Liver (tissue), 9 donors: Measurements from ENCODE around the gene OSBPL5. TPM values are rescaled to one million over a fixed set of nuclear protein-coding genes. Genes with fewer than 3 reads are reported as not detected.

ENCODE experiments used
- DNase-seq: peaks from one replicate; pipeline ENCODE4 v3.0.0-alpha.2; 2017; ENCODE audit warnings: low spot score
- H3K27ac ChIP-seq, 2 donors: one replicate each; pipeline ENCODE4 v1.7.0; 2013; ENCODE audit warnings: inconsistent platforms in 2 of 2, low read length in 2 of 2, control low read depth in 1 of 2, low read depth in 1 of 2, mild to moderate bottlenecking in 1 of 2
- H3K27me3 ChIP-seq, 4 donors: one replicate each; pipeline versions ENCODE4 v1.6.1 to v1.7.0; 2013; ENCODE audit warnings: low read length in 3 of 4, inconsistent platforms in 1 of 4, mild to moderate bottlenecking in 1 of 4, moderate library complexity in 1 of 4; ENCODE audit not compliant: control insufficient read depth in 4 of 4, insufficient read depth in 4 of 4
- H3K36me3 ChIP-seq, 4 donors: one replicate each; pipeline versions ENCODE4 v1.6.1 to v1.7.0; 2013; ENCODE audit warnings: low read length in 3 of 4, mild to moderate bottlenecking in 3 of 4, low read depth in 1 of 4, moderate library complexity in 1 of 4; ENCODE audit not compliant: control insufficient read depth in 4 of 4, insufficient read depth in 3 of 4
- H3K4me1 ChIP-seq, 4 donors: one replicate each; pipeline versions ENCODE4 v1.6.1 to v1.7.0; 2013; ENCODE audit warnings: low read length in 3 of 4, mild to moderate bottlenecking in 3 of 4, moderate library complexity in 1 of 4; ENCODE audit not compliant: control insufficient read depth in 4 of 4, insufficient read depth in 4 of 4
- H3K4me3 ChIP-seq, 3 donors: one replicate each; pipeline versions ENCODE4 v1.6.1 to v1.7.0; 2013; ENCODE audit warnings: low read length in 3 of 3, control low read depth in 1 of 3, low read depth in 1 of 3, mild to moderate bottlenecking in 1 of 3
- H3K9ac ChIP-seq, 2 donors: one replicate each; pipeline ENCODE4 v1.7.0; 2013; ENCODE audit warnings: low read length in 2 of 2, mild to moderate bottlenecking in 2 of 2, moderate library complexity in 2 of 2, control low read depth in 1 of 2, low read depth in 1 of 2
- H3K9me3 ChIP-seq, 4 donors: one replicate each; pipeline versions ENCODE4 v1.6.1 to v1.7.0; 2013; ENCODE audit warnings: low read length in 3 of 4; ENCODE audit not compliant: control insufficient read depth in 4 of 4
- EGR1 ChIP-seq, 2 donors: IDR thresholded peaks; 2 replicates each; pipeline ENCODE4 v1.6.1; 2016 to 2018; ENCODE audit warnings: antibody characterized with exemption in 2 of 2, low read depth in 2 of 2
- FOXA1 ChIP-seq: IDR thresholded peaks from 2 replicates; pipeline ENCODE4 v1.6.1; 2016; ENCODE audit warnings: antibody characterized with exemption
- FOXA2 ChIP-seq: IDR thresholded peaks from 2 replicates; pipeline ENCODE4 v1.6.1; 2016; ENCODE audit warnings: antibody characterized with exemption
- GABPA ChIP-seq, 2 donors: IDR thresholded peaks in 1 of 2; conservative IDR thresholded peaks in 1 of 2; 2 replicates each; pipeline ENCODE4 v1.6.1; 2016; ENCODE audit warnings: antibody characterized with exemption in 2 of 2, mild to moderate bottlenecking in 1 of 2, moderate library complexity in 1 of 2
- HNF4A ChIP-seq, 2 donors: conservative IDR thresholded peaks; 2 replicates each; pipeline ENCODE4 v1.6.1; 2016; ENCODE audit warnings: antibody characterized with exemption in 2 of 2, mild to moderate bottlenecking in 2 of 2
- HNF4G ChIP-seq: IDR thresholded peaks from 2 replicates; pipeline ENCODE4 v1.6.1; 2016; ENCODE audit warnings: antibody characterized with exemption
- JUND ChIP-seq, 2 donors: IDR thresholded peaks; 2 replicates each; pipeline ENCODE4 v1.6.1; 2016; ENCODE audit warnings: antibody characterized with exemption in 2 of 2
- NR2F2 ChIP-seq: IDR thresholded peaks from 2 replicates; pipeline ENCODE4 v1.6.1; 2016; ENCODE audit warnings: antibody characterized with exemption
- RXRA ChIP-seq, 2 donors: IDR thresholded peaks; 2 replicates each; pipeline ENCODE4 v1.6.1; 2017 to 2018; ENCODE audit warnings: antibody characterized with exemption in 2 of 2, mild to moderate bottlenecking in 1 of 2
- SP1 ChIP-seq: IDR thresholded peaks from 2 replicates; pipeline ENCODE4 v1.6.1; 2018; ENCODE audit warnings: antibody characterized with exemption, mild to moderate bottlenecking
- TAF1 ChIP-seq: conservative IDR thresholded peaks from 2 replicates; pipeline ENCODE4 v1.6.1; 2016; ENCODE audit warnings: antibody characterized with exemption, mild to moderate bottlenecking
- YY1 ChIP-seq: IDR thresholded peaks from 2 replicates; pipeline ENCODE4 v1.6.1; 2016; ENCODE audit warnings: antibody characterized with exemption, mild to moderate bottlenecking
- WGBS: extraction: QIAGEN DNeasy Blood & Tissue Kit; methylation state at CpG from one replicate; pipeline ENCODE4 v1.1.7; 2013; 5-methylcytosine and 5-hydroxymethylcytosine counted together
- polyA plus RNA-seq, 2 donors: library from polyadenylated mRNA; stranded (reverse) in 1 of 2; unstranded in 1 of 2; fragments of 200-250 nt in 1 of 2; fragments of >200 nt in 1 of 2; fragmentation: Nextera tagmentation in 1 of 2; extraction: Ambion mirVana in 1 of 2; gene quantifications; one replicate each; pipeline versions ENCODE4 v1.2.1 to v1.2.3, GENCODE V29; 2013 to 2015
- total RNA-seq, 2 donors: library from RNA; depleted of rRNA; stranded (reverse); fragments of >200 nt; gene quantifications; one replicate each; pipeline ENCODE4 v1.2.3, GENCODE V29; 2014
- TF ChIP-seq, protein P1 (sequence below): IDR thresholded peaks from 2 replicates; pipeline ENCODE4 v1.6.1; 2016; ENCODE audit warnings: antibody characterized with exemption
- TF ChIP-seq, protein P2 (sequence below): IDR thresholded peaks from 2 replicates; pipeline ENCODE4 v1.6.1; 2016; ENCODE audit warnings: antibody characterized with exemption, mild to moderate bottlenecking
- TF ChIP-seq, protein P3 (sequence below): IDR thresholded peaks from 2 replicates; pipeline ENCODE4 v1.6.1; 2016; ENCODE audit warnings: antibody characterized with exemption
- TF ChIP-seq, protein P4 (sequence below): fragments of 150-350 bp; IDR thresholded peaks from 2 replicates; pipeline ENCODE4 v1.5.1; 2017; ENCODE audit warnings: improper control_type of control experiment, low read depth, low read length; ENCODE audit not compliant: missing input control
- TF ChIP-seq, protein P5 (sequence below): IDR thresholded peaks from 2 replicates; pipeline ENCODE4 v1.6.1; 2016; ENCODE audit warnings: antibody characterized with exemption
- donor health status: healthy.
- donor health status: healthy.
- donor health status: healthy.
- donor health status: healthy.
- donor health status: healthy.

OSBPL5 gene
- total and polyA plus RNA-seq, 4 donors, result 0.74 to 6.2 (median 3.9) TPM

DNA sequence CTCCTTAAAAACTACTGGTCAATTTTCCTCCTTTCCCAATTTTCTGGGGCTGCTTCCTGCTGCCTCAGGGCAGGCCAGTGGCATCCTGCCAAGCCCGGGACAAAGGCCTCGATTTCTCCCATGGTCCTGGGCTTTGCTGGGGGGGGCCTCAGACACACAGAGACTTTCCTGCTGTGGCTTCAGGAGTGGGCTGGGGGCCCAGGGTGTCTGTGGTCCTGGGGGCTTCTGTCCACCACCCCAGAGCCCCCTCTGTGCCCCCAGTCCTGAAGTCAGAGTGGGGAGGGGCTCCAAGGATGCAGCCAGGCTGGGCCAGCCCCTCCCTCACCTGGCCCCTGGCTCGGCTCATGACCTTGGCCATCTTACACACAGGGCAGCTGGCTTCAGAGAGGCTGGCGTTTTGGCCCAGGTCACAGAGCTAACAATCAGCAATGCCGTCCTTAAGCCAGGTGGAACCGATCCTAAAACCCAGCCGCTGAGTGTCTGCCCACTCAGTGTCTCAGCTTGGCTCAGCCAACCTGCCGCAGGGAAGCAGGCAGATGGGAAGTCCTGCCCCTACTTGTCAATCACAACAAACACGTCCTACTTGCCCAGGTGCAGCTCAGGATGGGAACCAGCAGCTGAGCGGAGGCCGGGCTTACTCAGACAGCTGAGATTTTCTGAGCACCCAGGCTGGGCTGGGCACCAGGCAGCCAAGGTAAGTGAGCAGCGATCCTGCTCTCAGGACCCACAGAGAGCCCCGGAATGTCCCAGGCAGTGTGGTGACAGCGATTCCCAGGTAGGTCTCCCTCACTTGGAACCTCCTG lies 34.6 kb downstream of the OSBPL5 start:
- TF ChIP-seq YY1, result no peak
- no peak for TF ChIP-seq JUND (IDR thresholded peaks at IDR 0.05)
- no peak for TF ChIP-seq SP1
- no peak for TF ChIP-seq TAF1
- TF ChIP-seq, protein P1, sequence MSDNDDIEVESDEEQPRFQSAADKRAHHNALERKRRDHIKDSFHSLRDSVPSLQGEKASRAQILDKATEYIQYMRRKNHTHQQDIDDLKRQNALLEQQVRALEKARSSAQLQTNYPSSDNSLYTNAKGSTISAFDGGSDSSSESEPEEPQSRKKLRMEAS, result no peak
- no peak for TF ChIP-seq FOXA1
- no peak for TF ChIP-seq HNF4G
- TF ChIP-seq FOXA2, result no peak
- TF ChIP-seq, protein P2, sequence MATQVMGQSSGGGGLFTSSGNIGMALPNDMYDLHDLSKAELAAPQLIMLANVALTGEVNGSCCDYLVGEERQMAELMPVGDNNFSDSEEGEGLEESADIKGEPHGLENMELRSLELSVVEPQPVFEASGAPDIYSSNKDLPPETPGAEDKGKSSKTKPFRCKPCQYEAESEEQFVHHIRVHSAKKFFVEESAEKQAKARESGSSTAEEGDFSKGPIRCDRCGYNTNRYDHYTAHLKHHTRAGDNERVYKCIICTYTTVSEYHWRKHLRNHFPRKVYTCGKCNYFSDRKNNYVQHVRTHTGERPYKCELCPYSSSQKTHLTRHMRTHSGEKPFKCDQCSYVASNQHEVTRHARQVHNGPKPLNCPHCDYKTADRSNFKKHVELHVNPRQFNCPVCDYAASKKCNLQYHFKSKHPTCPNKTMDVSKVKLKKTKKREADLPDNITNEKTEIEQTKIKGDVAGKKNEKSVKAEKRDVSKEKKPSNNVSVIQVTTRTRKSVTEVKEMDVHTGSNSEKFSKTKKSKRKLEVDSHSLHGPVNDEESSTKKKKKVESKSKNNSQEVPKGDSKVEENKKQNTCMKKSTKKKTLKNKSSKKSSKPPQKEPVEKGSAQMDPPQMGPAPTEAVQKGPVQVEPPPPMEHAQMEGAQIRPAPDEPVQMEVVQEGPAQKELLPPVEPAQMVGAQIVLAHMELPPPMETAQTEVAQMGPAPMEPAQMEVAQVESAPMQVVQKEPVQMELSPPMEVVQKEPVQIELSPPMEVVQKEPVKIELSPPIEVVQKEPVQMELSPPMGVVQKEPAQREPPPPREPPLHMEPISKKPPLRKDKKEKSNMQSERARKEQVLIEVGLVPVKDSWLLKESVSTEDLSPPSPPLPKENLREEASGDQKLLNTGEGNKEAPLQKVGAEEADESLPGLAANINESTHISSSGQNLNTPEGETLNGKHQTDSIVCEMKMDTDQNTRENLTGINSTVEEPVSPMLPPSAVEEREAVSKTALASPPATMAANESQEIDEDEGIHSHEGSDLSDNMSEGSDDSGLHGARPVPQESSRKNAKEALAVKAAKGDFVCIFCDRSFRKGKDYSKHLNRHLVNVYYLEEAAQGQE, result no peak
- TF ChIP-seq, protein P3, sequence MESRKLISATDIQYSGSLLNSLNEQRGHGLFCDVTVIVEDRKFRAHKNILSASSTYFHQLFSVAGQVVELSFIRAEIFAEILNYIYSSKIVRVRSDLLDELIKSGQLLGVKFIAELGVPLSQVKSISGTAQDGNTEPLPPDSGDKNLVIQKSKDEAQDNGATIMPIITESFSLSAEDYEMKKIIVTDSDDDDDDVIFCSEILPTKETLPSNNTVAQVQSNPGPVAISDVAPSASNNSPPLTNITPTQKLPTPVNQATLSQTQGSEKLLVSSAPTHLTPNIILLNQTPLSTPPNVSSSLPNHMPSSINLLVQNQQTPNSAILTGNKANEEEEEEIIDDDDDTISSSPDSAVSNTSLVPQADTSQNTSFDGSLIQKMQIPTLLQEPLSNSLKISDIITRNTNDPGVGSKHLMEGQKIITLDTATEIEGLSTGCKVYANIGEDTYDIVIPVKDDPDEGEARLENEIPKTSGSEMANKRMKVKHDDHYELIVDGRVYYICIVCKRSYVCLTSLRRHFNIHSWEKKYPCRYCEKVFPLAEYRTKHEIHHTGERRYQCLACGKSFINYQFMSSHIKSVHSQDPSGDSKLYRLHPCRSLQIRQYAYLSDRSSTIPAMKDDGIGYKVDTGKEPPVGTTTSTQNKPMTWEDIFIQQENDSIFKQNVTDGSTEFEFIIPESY, result no peak
- no peak for TF ChIP-seq RXRA (IDR thresholded peaks at IDR 0.05)
- TF ChIP-seq GABPA (IDR thresholded peaks at IDR 0.05 in 1 of 2, conservative IDR thresholded peaks at IDR 0.05 in 1 of 2), result no peak
- TF ChIP-seq, protein P4, sequence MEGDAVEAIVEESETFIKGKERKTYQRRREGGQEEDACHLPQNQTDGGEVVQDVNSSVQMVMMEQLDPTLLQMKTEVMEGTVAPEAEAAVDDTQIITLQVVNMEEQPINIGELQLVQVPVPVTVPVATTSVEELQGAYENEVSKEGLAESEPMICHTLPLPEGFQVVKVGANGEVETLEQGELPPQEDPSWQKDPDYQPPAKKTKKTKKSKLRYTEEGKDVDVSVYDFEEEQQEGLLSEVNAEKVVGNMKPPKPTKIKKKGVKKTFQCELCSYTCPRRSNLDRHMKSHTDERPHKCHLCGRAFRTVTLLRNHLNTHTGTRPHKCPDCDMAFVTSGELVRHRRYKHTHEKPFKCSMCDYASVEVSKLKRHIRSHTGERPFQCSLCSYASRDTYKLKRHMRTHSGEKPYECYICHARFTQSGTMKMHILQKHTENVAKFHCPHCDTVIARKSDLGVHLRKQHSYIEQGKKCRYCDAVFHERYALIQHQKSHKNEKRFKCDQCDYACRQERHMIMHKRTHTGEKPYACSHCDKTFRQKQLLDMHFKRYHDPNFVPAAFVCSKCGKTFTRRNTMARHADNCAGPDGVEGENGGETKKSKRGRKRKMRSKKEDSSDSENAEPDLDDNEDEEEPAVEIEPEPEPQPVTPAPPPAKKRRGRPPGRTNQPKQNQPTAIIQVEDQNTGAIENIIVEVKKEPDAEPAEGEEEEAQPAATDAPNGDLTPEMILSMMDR, result no peak
- no peaks in the 10 kb centered on the region for H3K36me3 ChIP-seq
- H3K9me3 ChIP-seq, result no peaks in the 10 kb centered on the region
- DNase-seq, result no peak
- H3K27me3 ChIP-seq, result no peaks in the 10 kb centered on the region
- H3K4me3 ChIP-seq, result no peak overlapping the region
- no peak overlapping the region for H3K27ac ChIP-seq
- 58% methylated on average over 14 of the region's 14 CpGs for WGBS
- no peak overlapping the region for H3K9ac ChIP-seq
- peaks cover 0 to 3% (median 1%) of the 10 kb centered on the region in 4 donors for H3K4me1 ChIP-seq

DNA sequence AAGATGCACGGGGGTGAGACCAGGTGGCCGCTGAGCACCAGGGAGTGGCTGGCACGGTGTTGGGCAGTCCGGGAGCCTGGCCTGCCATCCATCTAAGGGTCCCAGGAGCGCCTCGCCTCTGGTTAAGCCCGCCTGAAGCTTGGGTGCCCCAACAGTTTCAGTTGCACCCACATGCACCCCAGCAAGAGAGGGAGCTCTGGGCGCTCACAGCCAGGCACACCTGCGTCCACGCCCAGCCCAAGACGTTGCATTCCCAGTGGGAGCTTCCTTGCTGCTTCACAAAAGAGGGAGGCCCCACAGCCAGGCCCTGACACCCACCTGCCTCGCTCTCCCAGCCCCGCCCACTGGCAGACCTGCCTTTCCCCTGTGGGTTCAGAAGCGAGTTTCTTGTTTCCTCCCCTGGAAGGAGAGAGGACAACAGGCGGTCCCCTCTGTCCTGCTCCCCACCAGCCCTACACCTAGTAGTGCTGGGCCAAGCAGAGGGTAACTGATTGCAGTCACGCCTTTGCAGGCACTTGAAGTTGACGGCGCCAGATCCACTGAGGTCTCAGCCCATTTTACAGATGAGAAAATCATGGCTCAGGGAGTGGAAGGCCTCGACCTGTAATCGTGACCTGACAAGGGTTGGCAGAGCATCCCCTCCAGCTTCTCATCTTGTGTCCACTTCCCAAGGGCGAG lies 35.4 kb downstream of the OSBPL5 start:
- WGBS, result 83% methylated on average over 21 of the region's 21 CpGs
- Histone ChIP-seq H3K27me3 (no peaks in the 10 kb centered on the region), H3K9me3 (no peaks in the 10 kb centered on the region), H3K4me1 (peaks cover 0 to 3% (median 0%) of the 10 kb centered on the region in 4 donors), H3K4me3 (no peak overlapping the region), H3K9ac (no peak overlapping the region), H3K27ac (no peak overlapping the region), H3K36me3 (no peaks in the 10 kb centered on the region)
- DNase-seq, result no peak
- no peak for TF ChIP-seq TAF1
- TF ChIP-seq JUND (IDR thresholded peaks at IDR 0.05), result no peak
- TF ChIP-seq, protein P5, sequence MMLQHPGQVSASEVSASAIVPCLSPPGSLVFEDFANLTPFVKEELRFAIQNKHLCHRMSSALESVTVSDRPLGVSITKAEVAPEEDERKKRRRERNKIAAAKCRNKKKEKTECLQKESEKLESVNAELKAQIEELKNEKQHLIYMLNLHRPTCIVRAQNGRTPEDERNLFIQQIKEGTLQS, result no peak
- no peak for TF ChIP-seq NR2F2
- TF ChIP-seq FOXA2, result no peak
- TF ChIP-seq EGR1 (IDR thresholded peaks at IDR 0.05; ENCODE audit: low read depth in 2 of 2), result no peak
- no peak for TF ChIP-seq HNF4G
- TF ChIP-seq, protein P4, result no peak
- TF ChIP-seq HNF4A (conservative IDR thresholded peaks at IDR 0.05), result no peak
- no peak for TF ChIP-seq SP1
- no peak for TF ChIP-seq GABPA (IDR thresholded peaks at IDR 0.05 in 1 of 2, conservative IDR thresholded peaks at IDR 0.05 in 1 of 2)
